ENCODE data around the gene XRCC3.

- TF ChIP-seq CTCF (IDR thresholded peaks at IDR 0.05) (no peak), EP300 (IDR thresholded peaks at IDR 0.05) (no peak), POLR2A (IDR thresholded peaks at IDR 0.05) (no peak)
Observed at GRCh38 chr14:103675957-103676356, 39.3 kb downstream of the XRCC3 start.
